ENCODE data around the gene KLHL26. TPM values are rescaled to one million over a fixed set of nuclear protein-coding genes. Genes with fewer than 3 reads are reported as not detected.

KLHL26 gene
- total RNA-seq, 1 experiment from 2014 or later, result 8.4 TPM

GRCh38 chr19:18605546-18606280, 31.1 kb upstream of the KLHL26 start:
- Histone ChIP-seq H3K9me3 (ENCODE audit: low read length) (no peaks in the 10 kb centered on the region), H4K20me1 (ENCODE audit: low read length) (no peaks in the 10 kb centered on the region), H3K9ac (ENCODE audit: low read length) (no peak overlapping the region), H3K4me2 (ENCODE audit: low read length) (no peak overlapping the region), H2AFZ (ENCODE audit: low read length) (no peak overlapping the region), H3K79me2 (ENCODE audit: low read length) (no peaks in the 10 kb centered on the region), H3K4me1 (ENCODE audit: insufficient read depth, low read length) (no peaks in the 10 kb centered on the region; the same call in 1 of the 2 replicates), H3K36me3 (ENCODE audit: low read depth, low read length) (no peaks in the 10 kb centered on the region), H3K27me3 (ENCODE audit: low read length) (peaks cover 59% of the 10 kb centered on the region), H3F3A (ENCODE audit: low read length, unreplicated experiment) (peaks cover 5% of the 10 kb centered on the region), H3K4me3 (ENCODE audit: low read length) (no peak overlapping the region), H3K27ac (ENCODE audit: low read length) (no peak overlapping the region), H3K9me2 (replicated peaks; ENCODE audit: low read length) (no peaks in the 10 kb centered on the region)
- CTCF ChIA-PET, result no interaction called here
- BruUV-seq (replicated peaks), result no TSS peak
- ATAC-seq, result 0 out of 2 replicates have a peak, but pooled peaks have one; percentile 20
- POLR2A ChIA-PET (ENCODE audit: unreplicated experiment), result no interaction called here
- intact Hi-C loops (cut with micrococcal nuclease), result loop anchor here (10.0 kb wide), 1 partner anchor 169 kb away; no protein-coding TSS in a partner anchor
- TF ChIP-seq CTCF (conservative IDR thresholded peaks at IDR 0.05; ENCODE audit: low read depth, low read length) (no peak), EZH2phosphoT487 (IDR thresholded peaks at IDR 0.05; ENCODE audit: borderline replicate concordance, low read length) (no peak), EZH2 (IDR thresholded peaks at IDR 0.05; ENCODE audit: low read length, unreplicated experiment) (peak; percentile 65)
- DNase-seq, result no peak

- no peak for TF ChIP-seq EZH2 (IDR thresholded peaks at IDR 0.05; ENCODE audit: low read length, unreplicated experiment)
- TF ChIP-seq EZH2phosphoT487 (IDR thresholded peaks at IDR 0.05; ENCODE audit: borderline replicate concordance, low read length), result no peak
- TF ChIP-seq CTCF (conservative IDR thresholded peaks at IDR 0.05; ENCODE audit: low read depth, low read length), result no peak
- Histone ChIP-seq H3K27ac (ENCODE audit: low read length) (no peak within 1 kb of the TSS), H3K4me1 (ENCODE audit: insufficient read depth, low read length) (no peaks in the 10 kb centered on the region; the same call in 1 of the 2 replicates), H3K4me2 (ENCODE audit: low read length) (peak within 1 kb of the TSS; percentile 51; the same call in 1 of the 2 replicates), H3K9ac (ENCODE audit: low read length) (no peak within 1 kb of the TSS), H3K9me3 (ENCODE audit: low read length) (no peaks in the 10 kb centered on the region), H4K20me1 (ENCODE audit: low read length) (no peaks in the 10 kb centered on the region), H3K27me3 (ENCODE audit: low read length) (peaks cover 67% of the 10 kb centered on the region), H3F3A (ENCODE audit: low read length, unreplicated experiment) (peaks cover 5% of the 10 kb centered on the region), H2AFZ (ENCODE audit: low read length) (no peak within 1 kb of the TSS), H3K36me3 (ENCODE audit: low read depth, low read length) (no peaks in the 10 kb centered on the region), H3K4me3 (ENCODE audit: low read length) (no peak within 1 kb of the TSS), H3K9me2 (replicated peaks; ENCODE audit: low read length) (no peaks in the 10 kb centered on the region), H3K79me2 (ENCODE audit: low read length) (no peaks in the 10 kb centered on the region)
- intact Hi-C loops (cut with micrococcal nuclease), result loop anchor here (10.0 kb wide), 1 partner anchor 168 kb away; no protein-coding TSS in a partner anchor
- no peak for DNase-seq
- no peak for ATAC-seq
- ChIA-PET CTCF (no interaction called here), POLR2A (ENCODE audit: unreplicated experiment) (no interaction called here)
- no TSS peak for BruUV-seq (replicated peaks)
These were observed 30.3 kb upstream of the KLHL26 start, which contains the start of gene CRLF1 for GRCh38 chr19:18606281-18607225. Gene CRLF1, minus strand, starts transcription at chr19:18606799. Its CDS starts 143 bp downstream, at chr19:18606656.
